Duodenal mucosa (tissue), 2 donors: ENCODE results near the gene ALDH18A1.

Experiments used
- H3K27ac ChIP-seq: one replicate; pipeline ENCODE4 v1.7.0; 2013; ENCODE audit warnings: low read depth, low read length
- H3K27me3 ChIP-seq, 2 donors: one replicate each; pipeline ENCODE4 v1.7.0; 2013; ENCODE audit warnings: low read length in 2 of 2, control low read depth in 1 of 2; ENCODE audit not compliant: insufficient read depth in 2 of 2, control insufficient read depth in 1 of 2
- H3K36me3 ChIP-seq, 2 donors: one replicate each; pipeline ENCODE4 v1.7.0; 2013; ENCODE audit warnings: low read length in 2 of 2, control low read depth in 1 of 2; ENCODE audit not compliant: insufficient read depth in 2 of 2, control insufficient read depth in 1 of 2
- H3K4me1 ChIP-seq, 2 donors: one replicate each; pipeline ENCODE4 v1.7.0; 2013; ENCODE audit warnings: low read length in 2 of 2, control low read depth in 1 of 2; ENCODE audit not compliant: insufficient read depth in 2 of 2, control insufficient read depth in 1 of 2
- H3K4me3 ChIP-seq, 2 donors: one replicate each; pipeline ENCODE4 v1.7.0; 2013; ENCODE audit warnings: low read length in 2 of 2, low read depth in 1 of 2
- H3K9ac ChIP-seq, 2 donors: one replicate each; pipeline ENCODE4 v1.7.0; 2013; ENCODE audit warnings: low read length in 2 of 2, low read depth in 1 of 2
- H3K9me3 ChIP-seq, 2 donors: one replicate each; pipeline ENCODE4 v1.7.0; 2013; ENCODE audit warnings: low read length in 2 of 2, control low read depth in 1 of 2; ENCODE audit not compliant: control insufficient read depth in 1 of 2

ALDH18A1 gene

DNA sequence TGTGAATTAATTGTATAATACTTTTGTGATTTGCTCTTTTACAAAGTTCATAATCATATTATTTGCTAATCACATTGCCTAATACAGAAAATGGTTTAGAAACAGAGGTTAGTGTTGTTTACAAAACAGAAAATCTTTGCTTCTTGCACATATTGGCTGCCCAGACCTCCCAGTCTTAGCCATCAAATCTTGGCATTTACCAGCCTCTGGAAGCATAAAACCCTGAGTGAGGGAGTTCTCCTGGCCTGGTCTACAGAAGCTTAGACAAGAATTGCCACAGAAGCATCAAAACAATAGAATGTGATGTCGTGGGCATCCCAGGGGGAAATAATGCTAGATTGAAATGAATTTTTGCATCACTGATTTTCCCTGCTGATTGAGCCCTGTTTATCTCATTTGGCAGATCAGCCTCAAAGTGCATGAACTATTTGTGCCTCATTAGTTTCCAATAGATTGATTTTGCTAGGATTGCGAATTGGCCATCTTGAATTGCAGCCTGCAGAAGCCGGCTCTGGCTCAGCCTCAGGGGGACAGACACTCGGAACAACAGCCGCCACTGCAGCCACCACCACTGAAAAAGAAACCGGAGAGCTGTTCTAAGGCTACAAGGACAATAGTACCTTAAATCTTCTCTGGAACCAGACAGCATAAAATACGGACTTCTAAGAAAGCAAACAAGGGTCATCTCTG lies 84.2 kb downstream of the ALDH18A1 start:
- Histone ChIP-seq H3K27ac (no peak overlapping the region), H3K4me1 (peaks cover 0 to 3% of the 10 kb centered on the region in 2 donors), H3K4me3 (no peak overlapping the region), H3K9ac (no peak overlapping the region), H3K27me3 (no peaks in the 10 kb centered on the region), H3K36me3 (no peaks in the 10 kb centered on the region), H3K9me3 (no peaks in the 10 kb centered on the region)

GRCh38 chr10:95571390-95571789 lies 85.1 kb downstream of the ALDH18A1 start:
- no peak overlapping the region for H3K9ac ChIP-seq
- peaks cover 0 to 3% of the 10 kb centered on the region in 2 donors for H3K4me1 ChIP-seq
- no peak overlapping the region for H3K27ac ChIP-seq

GRCh38 chr10:95569368-95569767 lies 87.1 kb downstream of the ALDH18A1 start:
- peaks cover 0 to 3% of the 10 kb centered on the region in 2 donors for H3K4me1 ChIP-seq
- no peaks in the 10 kb centered on the region for H3K27me3 ChIP-seq
- H3K9ac ChIP-seq = no peak overlapping the region
- no peak overlapping the region for H3K4me3 ChIP-seq
- no peaks in the 10 kb centered on the region for H3K36me3 ChIP-seq
- H3K27ac ChIP-seq = no peak overlapping the region
- H3K9me3 ChIP-seq = no peaks in the 10 kb centered on the region

More at GRCh38 chr10:95571390-95571789, 85.1 kb downstream of the ALDH18A1 start:
- no peak overlapping the region for H3K4me3 ChIP-seq
- no peaks in the 10 kb centered on the region for H3K27me3 ChIP-seq
- H3K36me3 ChIP-seq = no peaks in the 10 kb centered on the region
- H3K9me3 ChIP-seq = no peaks in the 10 kb centered on the region

- Histone ChIP-seq H3K9me3 (no peaks in the 10 kb centered on the region), H3K36me3 (no peaks in the 10 kb centered on the region), H3K27ac (no peak overlapping the region), H3K4me3 (no peak overlapping the region), H3K27me3 (no peaks in the 10 kb centered on the region), H3K4me1 (peaks cover 0 to 3% of the 10 kb centered on the region in 2 donors), H3K9ac (no peak overlapping the region)
Observed at GRCh38 chr10:95567903-95568630, 88.4 kb downstream of the ALDH18A1 start.

GRCh38 chr10:95566136-95566535 lies 90.4 kb downstream of the ALDH18A1 start:
- Histone ChIP-seq H3K4me3 (no peak overlapping the region), H3K4me1 (peaks cover 11 to 16% of the 10 kb centered on the region in 2 donors), H3K27me3 (no peaks in the 10 kb centered on the region), H3K36me3 (no peaks in the 10 kb centered on the region), H3K9me3 (no peaks in the 10 kb centered on the region), H3K27ac (no peak overlapping the region), H3K9ac (no peak overlapping the region)

- H3K27ac ChIP-seq = no peak overlapping the region
- peaks cover 13 to 16% of the 10 kb centered on the region in 2 donors for H3K4me1 ChIP-seq
- no peak overlapping the region for H3K9ac ChIP-seq
- H3K36me3 ChIP-seq = no peaks in the 10 kb centered on the region
- H3K4me3 ChIP-seq = no peak overlapping the region
- no peaks in the 10 kb centered on the region for H3K27me3 ChIP-seq
- no peaks in the 10 kb centered on the region for H3K9me3 ChIP-seq
Observed at GRCh38 chr10:95565336-95565735, 91.2 kb downstream of the ALDH18A1 start.

- Histone ChIP-seq H3K9me3 (no peaks in the 10 kb centered on the region), H3K36me3 (no peaks in the 10 kb centered on the region), H3K4me1 (peaks cover 15 to 16% of the 10 kb centered on the region in 2 donors), H3K4me3 (no peak overlapping the region), H3K27ac (no peak overlapping the region), H3K27me3 (no peaks in the 10 kb centered on the region), H3K9ac (no peak overlapping the region)
Observed at GRCh38 chr10:95564291-95564690, 92.2 kb downstream of the ALDH18A1 start.

GRCh38 chr10:95562341-95562965 lies 94.1 kb downstream of the ALDH18A1 start:
- Histone ChIP-seq H3K9me3 (no peaks in the 10 kb centered on the region), H3K27ac (no peak overlapping the region), H3K9ac (no peak overlapping the region), H3K27me3 (no peaks in the 10 kb centered on the region), H3K4me3 (no peak overlapping the region), H3K36me3 (no peaks in the 10 kb centered on the region), H3K4me1 (peaks cover 13 to 15% of the 10 kb centered on the region in 2 donors)

DNA sequence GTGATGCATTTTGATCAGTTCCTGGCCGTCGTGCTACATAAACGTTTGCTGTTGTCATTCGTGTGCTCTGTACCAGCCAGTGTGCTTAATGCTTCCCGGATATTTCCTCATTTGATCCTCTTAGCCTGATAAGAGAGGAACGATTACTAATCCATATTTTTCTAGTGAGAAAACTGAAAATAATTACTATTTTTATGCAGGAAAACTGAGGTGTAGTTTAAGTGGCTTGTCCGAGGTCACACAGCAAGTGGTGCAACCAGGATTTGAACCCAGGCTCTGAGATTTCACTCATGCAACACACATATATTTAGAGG lies 94.7 kb downstream of the ALDH18A1 start:
- Histone ChIP-seq H3K4me3 (peak overlapping the region; percentile 46 to 58), H3K4me1 (peaks cover 13 to 15% of the 10 kb centered on the region in 2 donors), H3K27me3 (no peaks in the 10 kb centered on the region), H3K27ac (no peak overlapping the region), H3K36me3 (no peaks in the 10 kb centered on the region), H3K9ac (peak overlapping the region in 1 of 2 donors; percentile 44), H3K9me3 (no peaks in the 10 kb centered on the region)

DNA sequence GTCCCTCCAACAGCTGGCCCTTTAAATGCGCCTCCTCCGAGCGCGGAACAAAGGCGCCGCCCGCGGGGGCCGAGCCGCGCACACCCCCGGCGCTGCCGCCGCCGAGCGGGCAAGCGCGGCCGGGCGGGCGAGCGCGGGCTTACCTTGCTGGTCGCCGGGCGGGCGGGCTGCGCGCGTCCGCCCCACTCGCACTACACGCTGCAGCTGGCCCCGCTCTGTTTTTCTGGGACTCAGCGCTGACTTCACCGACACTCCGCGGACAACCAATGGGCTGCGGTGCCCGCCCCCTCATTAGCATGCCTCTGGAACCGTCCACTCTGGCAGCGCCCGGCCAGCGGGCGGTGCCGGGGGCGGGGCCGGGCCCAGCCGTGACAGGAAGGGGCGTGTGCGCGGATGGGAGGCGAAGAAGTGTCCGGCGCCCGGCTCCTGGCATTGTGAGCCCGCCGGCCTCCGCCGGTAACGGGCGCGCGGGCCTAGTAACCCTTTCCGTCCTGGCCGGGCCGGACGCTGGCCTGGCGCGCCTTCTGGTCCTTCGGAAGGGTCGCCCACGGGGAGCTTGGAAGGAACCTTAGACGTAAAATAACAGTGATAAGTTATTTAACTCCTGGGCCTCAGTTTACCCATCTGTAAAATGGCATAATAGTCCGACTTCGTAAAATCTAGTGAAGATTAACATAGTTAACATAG lies 95.2 kb downstream of the ALDH18A1 start, which contains the start of gene SORBS1:
Gene SORBS1, minus strand, starts transcription at position 195 of the 687 bp plus-strand sequence. CDS start 120,236 bp downstream, outside the sequence.
- Histone ChIP-seq H3K27ac (peak within 1 kb of the TSS; percentile 65), H3K27me3 (no peaks in the 10 kb centered on the region), H3K9me3 (no peaks in the 10 kb centered on the region), H3K4me1 (peaks cover 13 to 15% of the 10 kb centered on the region in 2 donors), H3K4me3 (peak within 1 kb of the TSS; percentile 81 to 92), H3K9ac (peak within 1 kb of the TSS; percentile 78 to 91), H3K36me3 (no peaks in the 10 kb centered on the region)
